B cell (primary cell): Measurements from ENCODE around the gene PHIP.

Experiments
- CTCF ChIP-seq: fragments of 200-600 bp; IDR thresholded peaks from one replicate; pipeline ENCODE4 v1.8.0; 2022; ENCODE audit warnings: antibody characterized with exemption, mild to moderate bottlenecking
- EZH2 ChIP-seq: IDR thresholded peaks from 2 replicates; pipeline ENCODE4 v1.6.1; 2012; ENCODE audit warnings: borderline replicate concordance, low read depth, mild to moderate bottlenecking, moderate library complexity, low read length; ENCODE audit not compliant: insufficient read depth, poor library complexity, severe bottlenecking

GRCh38 chr6:79081663-79082062 is 3.6 kb upstream of the PHIP start:
- TF ChIP-seq CTCF (no peak), EZH2 (no peak)
